CD4-positive, alpha-beta memory T cell (primary cell): ENCODE measurements around the gene CREM. TPM values are rescaled to one million over a fixed set of nuclear protein-coding genes. Genes with fewer than 3 reads are reported as not detected.

Experiments
- CTCF ChIA-PET: fragments of 350-600 bp; sonication (Branson Sonifier 250); formaldehyde crosslinking; loops from one replicate; lab custom pipeline; 2021; ENCODE audit warnings: inconsistent platforms; ENCODE audit not compliant: partially characterized antibody; lab: Charles Lee
- POLR2A ChIA-PET: fragments of 350-600 bp; sonication (Branson Sonifier 250); formaldehyde crosslinking; loops from one replicate; lab custom pipeline; 2021; ENCODE audit not compliant: partially characterized antibody; lab: Charles Lee
- DNase-seq, 5 donors: peaks; one replicate each; pipeline versions ENCODE4 v3.0.0 to v3.0.0-alpha.2; 2020 to 2022; ENCODE audit warnings: mixed read lengths in 1 of 5
- H3K27ac ChIP-seq: one replicate; pipeline ENCODE4 v1.7.0; 2013; ENCODE audit warnings: low read depth, low read length
- H3K27me3 ChIP-seq: 2 replicates; pipeline ENCODE4 v1.7.0; 2013; ENCODE audit warnings: mild to moderate bottlenecking, low read length, moderate library complexity; ENCODE audit not compliant: insufficient read depth
- H3K36me3 ChIP-seq: 2 replicates; pipeline ENCODE4 v1.7.0; 2013; ENCODE audit warnings: mild to moderate bottlenecking, low read length, moderate library complexity; ENCODE audit not compliant: insufficient read depth
- H3K4me1 ChIP-seq: 2 replicates; pipeline ENCODE4 v1.7.0; 2013; ENCODE audit warnings: mild to moderate bottlenecking, low read length, moderate library complexity; ENCODE audit not compliant: insufficient read depth
- H3K4me3 ChIP-seq, 2 donors: one replicate each; pipeline ENCODE4 v1.7.0; 2013; ENCODE audit warnings: low read length in 2 of 2, mild to moderate bottlenecking in 1 of 2
- H3K9me3 ChIP-seq, 2 donors: one replicate each; pipeline ENCODE4 v1.7.0; 2013; ENCODE audit warnings: low read length in 2 of 2, control low read depth in 1 of 2; ENCODE audit not compliant: control insufficient read depth in 1 of 2
- H3K27ac Mint-ChIP-seq, 7 donors: one replicate each; pipeline ENCODE4 v1.8.0; 2020 to 2021; ENCODE audit warnings: mixed read lengths in 7 of 7, mild to moderate bottlenecking in 6 of 7, inconsistent platforms in 3 of 7, moderate library complexity in 3 of 7
- H3K27me3 Mint-ChIP-seq, 2 donors: one replicate each; pipeline ENCODE4 v1.8.0; 2020 to 2021; ENCODE audit warnings: mixed read lengths in 2 of 2
- H3K36me3 Mint-ChIP-seq, 2 donors: one replicate each; pipeline ENCODE4 v1.8.0; 2020 to 2021; ENCODE audit warnings: mixed read lengths in 2 of 2, inconsistent platforms in 1 of 2, mild to moderate bottlenecking in 1 of 2
- H3K4me1 Mint-ChIP-seq, 4 donors: one replicate each; pipeline ENCODE4 v1.8.0; 2020 to 2021; ENCODE audit warnings: mixed read lengths in 4 of 4, mild to moderate bottlenecking in 1 of 4
- H3K4me3 Mint-ChIP-seq, 8 donors: one replicate each; pipeline ENCODE4 v1.8.0; 2020 to 2021; ENCODE audit warnings: mixed read lengths in 8 of 8, mild to moderate bottlenecking in 7 of 8, moderate library complexity in 6 of 8, inconsistent platforms in 3 of 8
- H3K9me3 Mint-ChIP-seq, 8 donors: one replicate each; pipeline ENCODE4 v1.8.0; 2020 to 2021; ENCODE audit warnings: mixed read lengths in 8 of 8, mild to moderate bottlenecking in 5 of 8, inconsistent platforms in 3 of 8, moderate library complexity in 1 of 8
- intact Hi-C: fragments of 100-400 bp; cut with micrococcal nuclease; formaldehyde crosslinking; loops from one replicate; pipeline ENCODE4 v1.15.1; 2023
- polyA plus RNA-seq, 2 donors: library from polyadenylated mRNA; unstranded; fragments of 300-500 nt; fragmentation: Illumina TruSeq; gene quantifications; one replicate each; pipeline ENCODE4 v1.2.3, GENCODE V29; 2021
- total RNA-seq, 2 experiments: library from RNA; stranded (reverse); gene quantifications; one replicate each; pipeline ENCODE4 v1.2.3, GENCODE V29; 2021

The CREM gene
- total and polyA plus RNA-seq, 4 experiments from 2014 or later = 17.8 to 66.4 (median 26.5) TPM

- Histone ChIP-seq H3K4me3 (peak overlapping the region; percentile 57 to 73), H3K9me3 (no peaks in the 10 kb centered on the region), H3K36me3 (no peaks in the 10 kb centered on the region), H3K27ac (peak overlapping the region; percentile 93), H3K4me1 (peaks cover 25% of the 10 kb centered on the region), H3K27me3 (no peaks in the 10 kb centered on the region)
- H3K27me3 Mint-ChIP-seq = no peaks in the 10 kb centered on the region
- H3K9me3 Mint-ChIP-seq = peaks cover 0 to 5% (median 0%) of the 10 kb centered on the region in 8 donors
- H3K4me3 Mint-ChIP-seq = peak overlapping the region; percentile 75 to 91 (median 89)
- peaks cover 12 to 20% (median 14%) of the 10 kb centered on the region in 4 donors for H3K4me1 Mint-ChIP-seq
- DNase-seq = peak; percentile 73 to 89 (median 79)
- intact Hi-C loops = loop anchor here (1.0 to 2.0 kb wide), 4 partner anchors 23 to 105 kb away; partner anchors contain the start of gene CUL2
- H3K27ac Mint-ChIP-seq = peak overlapping the region; percentile 91 to 100 (median 99)
- ChIA-PET CTCF (interaction anchor here (1.1 to 7.3 kb wide), 16 partner anchors 11 to 268 kb away, joined by 3 to 242 read pairs (median 7); partner anchors contain the start of gene CREM), POLR2A (interaction anchor here (0.8 to 3.8 kb wide), 13 partner anchors 11 to 105 kb away, joined by 3 to 248 read pairs (median 8); partner anchors contain the start of genes CREM and CUL2)
- H3K36me3 Mint-ChIP-seq = peaks cover 9 to 15% of the 10 kb centered on the region in 2 donors
Measured at GRCh38 chr10:35194906-35195305, 68.3 kb downstream of the CREM start.

DNA sequence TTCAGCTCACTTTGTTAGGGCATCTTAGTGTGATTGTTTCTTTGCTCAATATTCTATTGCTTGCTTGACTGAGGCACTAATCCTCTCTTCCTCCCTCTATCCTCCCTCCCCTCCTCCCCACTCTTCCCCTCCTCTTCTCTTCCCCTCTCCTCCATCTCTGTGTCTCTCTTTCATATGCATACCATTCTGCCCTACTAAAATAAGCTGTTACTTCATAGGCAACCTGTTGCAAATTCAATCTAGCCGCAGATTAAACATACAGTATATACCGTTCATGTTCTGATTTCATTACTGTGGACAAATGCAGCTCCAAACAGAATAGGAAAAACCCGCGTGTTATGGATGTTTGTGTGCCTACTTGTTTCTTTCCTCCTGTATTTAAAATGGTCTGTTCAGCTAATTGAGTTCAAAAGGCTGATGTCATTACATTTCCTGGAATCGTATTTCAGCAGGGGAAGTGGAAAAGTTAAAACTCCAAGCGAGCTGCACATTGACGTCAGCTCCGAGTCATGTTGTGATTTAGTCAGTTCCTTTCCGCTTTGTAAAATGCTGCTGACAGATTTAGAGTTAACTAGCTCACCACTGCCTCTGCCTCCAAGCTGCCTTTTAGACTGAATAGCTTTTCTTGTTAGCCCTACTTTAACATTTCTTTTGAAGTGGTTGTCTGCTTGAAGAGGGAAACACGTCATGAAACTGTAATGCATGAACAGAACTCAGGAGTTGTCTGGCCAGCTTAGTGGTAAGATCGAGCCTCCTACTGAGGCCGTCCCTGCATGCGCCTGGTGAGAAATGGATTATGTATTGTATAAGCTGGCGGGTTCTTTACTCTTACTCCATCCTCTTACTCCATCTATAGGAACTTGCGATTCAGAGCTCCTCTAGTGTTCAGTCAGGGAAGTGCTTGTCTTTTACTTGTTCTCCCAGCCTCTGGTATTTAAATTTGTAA is 69.0 kb downstream of the CREM start:
- Histone ChIP-seq H3K4me3 (peak overlapping the region; percentile 57 to 73), H3K4me1 (peaks cover 25% of the 10 kb centered on the region), H3K9me3 (no peaks in the 10 kb centered on the region), H3K27ac (peak overlapping the region; percentile 93), H3K36me3 (no peaks in the 10 kb centered on the region), H3K27me3 (no peaks in the 10 kb centered on the region)
- H3K4me3 Mint-ChIP-seq = peak overlapping the region; percentile 75 to 91 (median 89)
- peaks cover 0 to 5% (median 0%) of the 10 kb centered on the region in 8 donors for H3K9me3 Mint-ChIP-seq
- peak overlapping the region; percentile 91 to 100 (median 99) for H3K27ac Mint-ChIP-seq
- intact Hi-C loops = loop anchor here (1.0 to 2.0 kb wide), 7 partner anchors 13 to 141 kb away; partner anchors contain the start of genes CCNY and CUL2
- H3K4me1 Mint-ChIP-seq = peaks cover 16 to 25% (median 17%) of the 10 kb centered on the region in 4 donors
- CTCF ChIA-PET = interaction anchor here (0.6 to 7.3 kb wide), 36 partner anchors 9 to 557 kb away, joined by 3 to 242 read pairs (median 4); partner anchors contain the start of gene CREM
- H3K36me3 Mint-ChIP-seq = peaks cover 9 to 15% of the 10 kb centered on the region in 2 donors
- peak; percentile 88 to 97 (median 94) for DNase-seq
- H3K27me3 Mint-ChIP-seq = no peaks in the 10 kb centered on the region
- POLR2A ChIA-PET = interaction anchor here (0.7 to 3.8 kb wide), 28 partner anchors 9 to 449 kb away, joined by 3 to 248 read pairs (median 4); partner anchors contain the start of genes CREM and CUL2

- peak overlapping the region in 4 of 7 donors; percentile 6 to 77 (median 40) for H3K27ac Mint-ChIP-seq
- H3K4me1 Mint-ChIP-seq = peaks cover 9 to 21% (median 16%) of the 10 kb centered on the region in 4 donors
- Histone ChIP-seq H3K4me1 (peaks cover 17% of the 10 kb centered on the region), H3K27me3 (no peaks in the 10 kb centered on the region), H3K4me3 (no peak overlapping the region), H3K27ac (no peak overlapping the region), H3K36me3 (no peaks in the 10 kb centered on the region), H3K9me3 (no peaks in the 10 kb centered on the region)
- H3K4me3 Mint-ChIP-seq = no peak overlapping the region
- H3K9me3 Mint-ChIP-seq = peaks cover 0 to 5% (median 0%) of the 10 kb centered on the region in 8 donors
- CTCF ChIA-PET = interaction anchor here (1.0 kb wide), 1 partner anchor 72 kb away, joined by 5 read pairs; no protein-coding TSS in a partner anchor
- peaks cover 0 to 3% of the 10 kb centered on the region in 2 donors for H3K36me3 Mint-ChIP-seq
- no peaks in the 10 kb centered on the region for H3K27me3 Mint-ChIP-seq
- POLR2A ChIA-PET = no interaction called here
- intact Hi-C loops = no loop called here
- no peak for DNase-seq
Measured at GRCh38 chr10:35200487-35200886, 73.8 kb downstream of the CREM start.

- no peaks in the 10 kb centered on the region for H3K9me3 Mint-ChIP-seq
- peaks cover 8 to 14% (median 10%) of the 10 kb centered on the region in 4 donors for H3K4me1 Mint-ChIP-seq
- POLR2A ChIA-PET = interaction anchor here (0.7 to 1.3 kb wide), 2 partner anchors 74 to 110 kb away, joined by 3 to 4 read pairs; no protein-coding TSS in a partner anchor
- H3K9me3 ChIP-seq = no peaks in the 10 kb centered on the region
- peak overlapping the region in 2 of 7 donors; percentile 17 to 35 for H3K27ac Mint-ChIP-seq
- H3K27me3 ChIP-seq = no peaks in the 10 kb centered on the region
- H3K36me3 ChIP-seq = no peaks in the 10 kb centered on the region
- no peaks in the 10 kb centered on the region for H3K36me3 Mint-ChIP-seq
- H3K27ac ChIP-seq = no peak overlapping the region
- peaks cover 15% of the 10 kb centered on the region for H3K4me1 ChIP-seq
- no peak for DNase-seq
- intact Hi-C loops = no loop called here
- no peaks in the 10 kb centered on the region for H3K27me3 Mint-ChIP-seq
- CTCF ChIA-PET = interaction anchor here (1.0 to 1.8 kb wide), 2 partner anchors 16 to 76 kb away, joined by 3 to 9 read pairs; no protein-coding TSS in a partner anchor
- H3K4me3 ChIP-seq = no peak overlapping the region
- H3K4me3 Mint-ChIP-seq = no peak overlapping the region
Measured at GRCh38 chr10:35201234-35201633, 74.6 kb downstream of the CREM start.

GRCh38 chr10:35202050-35202449 is 75.4 kb downstream of the CREM start:
- Histone ChIP-seq H3K9me3 (no peaks in the 10 kb centered on the region), H3K4me3 (no peak overlapping the region), H3K27ac (no peak overlapping the region), H3K4me1 (peaks cover 7% of the 10 kb centered on the region), H3K27me3 (no peaks in the 10 kb centered on the region), H3K36me3 (no peaks in the 10 kb centered on the region)
- Mint-ChIP-seq H3K36me3 (peaks cover 0 to 3% of the 10 kb centered on the region in 2 donors), H3K4me3 (no peak overlapping the region), H3K4me1 (peaks cover 5 to 13% (median 9%) of the 10 kb centered on the region in 4 donors), H3K27me3 (no peaks in the 10 kb centered on the region), H3K27ac (no peak overlapping the region), H3K9me3 (no peaks in the 10 kb centered on the region)
- no peak for DNase-seq
- intact Hi-C loops = no loop called here
- ChIA-PET POLR2A (interaction anchor here (1.3 kb wide), 2 partner anchors 75 to 76 kb away, joined by 4 read pairs; no protein-coding TSS in a partner anchor), CTCF (interaction anchor here (1.0 to 1.8 kb wide), 3 partner anchors 11 to 77 kb away, joined by 3 to 9 read pairs (median 3); no protein-coding TSS in a partner anchor)

DNA sequence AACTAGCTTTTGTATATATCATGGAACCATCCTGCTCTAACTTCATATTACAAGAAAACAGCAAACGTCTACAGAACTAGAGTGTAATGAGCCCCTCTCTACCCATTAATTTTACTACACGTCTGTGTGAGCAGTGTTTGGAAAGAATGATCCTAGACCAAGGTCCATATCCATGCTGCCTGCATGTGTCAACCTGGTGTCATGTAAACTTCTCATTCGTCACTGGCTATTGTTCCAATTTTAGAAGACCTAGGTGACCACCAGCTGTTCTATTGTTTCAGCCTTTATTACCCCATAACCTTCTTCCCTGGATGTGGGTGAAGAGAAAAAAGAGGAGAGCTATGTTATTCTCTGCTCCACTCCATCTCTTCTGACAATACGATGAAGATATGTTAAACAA is 77.1 kb downstream of the CREM start:
- Histone ChIP-seq H3K27me3 (no peaks in the 10 kb centered on the region), H3K4me3 (no peak overlapping the region), H3K9me3 (no peaks in the 10 kb centered on the region), H3K36me3 (no peaks in the 10 kb centered on the region), H3K27ac (no peak overlapping the region), H3K4me1 (peaks cover 11% of the 10 kb centered on the region)
- DNase-seq = no peak
- Mint-ChIP-seq H3K9me3 (no peaks in the 10 kb centered on the region), H3K4me1 (peaks cover 11 to 19% (median 14%) of the 10 kb centered on the region in 4 donors), H3K27me3 (no peaks in the 10 kb centered on the region), H3K27ac (no peak overlapping the region), H3K4me3 (no peak overlapping the region), H3K36me3 (peaks cover 0 to 3% of the 10 kb centered on the region in 2 donors)
- intact Hi-C loops = no loop called here
- ChIA-PET CTCF (interaction anchor here (1.8 to 6.2 kb wide), 5 partner anchors 8 to 83 kb away, joined by 5 to 46 read pairs (median 10); partner anchors contain the start of gene CREM), POLR2A (interaction anchor here (2.1 kb wide), 1 partner anchor 77 kb away, joined by 5 read pairs; the partner anchor contains the start of gene CREM)
